GM18508 (cell line): Measurements from ENCODE around the gene KITLG.
"Not testable (repeated sequence)": the region's sequence is repeated elsewhere in the genome, so short reads cannot be mapped to it uniquely, and the experiment has no call there.

Source experiments
- ATAC-seq: cut with Tn5 transposase; IDR thresholded peaks from one replicate; pipeline ENCODE4 v1.9.1; 2021; ENCODE audit warnings: moderate number of reproducible peaks; ENCODE audit not compliant: insufficient read depth, unreplicated experiment

The KITLG gene

GRCh38 chr12:88546226-88546625 is 34.0 kb downstream of the KITLG start:
- no peak for ATAC-seq

DNA sequence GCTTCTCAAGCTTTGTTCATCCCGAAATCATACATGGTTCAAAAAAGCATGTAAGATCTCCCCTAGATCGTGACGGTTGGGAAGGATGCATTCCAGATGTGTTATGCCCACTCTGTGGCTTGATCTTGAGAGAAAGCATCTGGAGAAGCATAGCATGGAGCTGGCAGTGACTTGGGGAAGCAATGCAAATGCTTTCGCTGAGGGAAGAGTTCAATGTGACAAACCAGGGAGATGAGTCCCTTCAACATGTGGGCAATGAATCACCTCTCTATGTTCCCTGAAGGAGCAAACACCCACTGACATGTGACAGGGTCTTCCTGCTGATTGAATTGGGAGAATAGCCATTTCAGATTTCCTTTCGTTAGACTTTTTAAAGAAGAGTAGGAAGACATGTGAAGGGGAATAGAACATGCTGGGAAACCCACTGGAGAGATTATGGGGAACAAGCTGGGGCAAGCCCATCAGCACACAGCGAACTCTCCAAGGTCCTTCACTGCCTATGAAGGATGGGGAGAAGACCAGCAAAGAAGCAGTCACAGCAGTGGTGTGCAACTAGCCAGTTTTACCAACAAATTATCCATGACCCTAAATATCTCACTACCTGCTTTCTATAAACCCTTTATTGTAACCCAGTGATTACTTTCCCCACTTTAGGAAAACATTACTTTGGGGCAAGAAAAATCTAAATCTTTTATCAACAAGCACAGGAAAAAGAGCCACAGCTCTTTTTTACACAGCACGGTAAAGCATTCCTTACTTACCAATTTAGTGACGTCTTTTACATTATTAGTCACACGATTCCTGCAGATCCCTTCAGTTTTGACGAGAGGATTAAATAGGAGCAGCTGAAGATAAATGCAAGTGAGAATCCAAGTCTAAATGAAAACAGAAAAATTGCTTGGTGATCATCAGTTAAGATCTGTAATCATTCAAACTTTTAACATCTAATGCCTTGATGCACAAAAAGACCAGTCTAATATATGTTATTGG is 35.0 kb downstream of the KITLG start:
- no peak for ATAC-seq

- no peak for ATAC-seq
Measured at GRCh38 chr12:88539893-88540292, 40.4 kb downstream of the KITLG start.

GRCh38 chr12:88538697-88539096 is 41.6 kb downstream of the KITLG start:
- ATAC-seq, result no peak

DNA sequence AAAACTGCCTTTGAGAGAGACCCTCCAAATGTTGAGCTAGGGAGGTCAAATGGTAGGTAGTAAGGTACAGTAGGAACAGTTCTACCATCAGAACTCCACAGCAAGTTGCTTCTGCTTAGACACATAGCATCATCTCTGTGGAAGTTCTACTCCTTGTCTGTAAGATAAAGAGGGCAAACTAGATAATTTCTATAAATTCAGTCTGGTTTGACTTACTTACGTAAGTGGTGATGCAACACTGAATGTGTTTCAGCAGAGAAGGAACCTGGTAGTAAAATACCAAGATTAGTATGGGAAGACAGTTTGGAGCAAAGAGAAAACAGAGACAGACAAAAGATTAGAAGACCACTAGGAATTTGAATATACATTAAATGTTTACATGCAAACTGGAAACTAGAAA is 42.0 kb downstream of the KITLG start:
- no peak for ATAC-seq

GRCh38 chr12:88530868-88531267 is 49.4 kb downstream of the KITLG start:
- no peak for ATAC-seq

DNA sequence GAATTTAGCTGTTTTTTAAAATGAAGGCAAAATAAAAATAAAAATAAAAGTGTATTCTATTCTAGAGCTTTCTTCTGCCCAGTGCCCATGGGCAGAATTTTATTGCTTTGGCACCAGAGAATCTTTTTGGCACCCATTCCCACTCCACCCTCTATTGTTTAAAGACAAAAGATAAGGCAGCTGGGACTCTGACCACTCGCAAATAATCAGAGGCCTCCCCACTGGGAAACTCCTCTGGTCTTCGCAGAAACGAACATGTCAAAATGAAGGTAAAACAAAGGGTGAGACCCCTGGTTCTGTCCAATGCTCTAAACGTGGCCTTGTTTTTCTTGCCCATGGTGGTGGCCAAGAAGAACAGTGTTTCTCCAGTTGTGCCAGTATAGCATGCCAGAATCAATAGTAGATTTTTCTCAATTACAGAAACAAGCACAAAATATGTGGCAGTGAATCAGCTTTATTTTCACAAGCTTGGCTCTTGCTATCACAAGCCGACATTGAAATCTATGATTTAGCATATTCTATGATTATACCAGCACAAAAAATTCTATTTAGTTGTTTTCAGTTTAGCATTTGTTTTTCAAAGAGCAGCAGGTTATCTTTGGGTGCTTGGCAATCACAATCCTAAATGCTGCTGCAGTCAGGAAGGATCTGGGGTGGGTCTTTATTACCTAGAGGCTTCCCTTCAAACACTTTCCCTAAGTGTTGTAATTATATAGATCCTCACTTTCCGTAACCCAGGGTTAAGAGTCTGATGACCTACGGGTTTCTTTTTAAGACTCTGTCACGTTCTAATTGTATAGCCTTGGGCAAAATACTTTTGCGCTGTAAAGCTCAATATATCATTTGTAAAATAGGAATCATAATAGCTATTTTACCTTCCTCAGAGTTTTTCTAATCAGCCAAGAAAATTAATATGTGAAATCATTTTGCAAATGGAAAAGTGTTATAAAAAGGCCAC is 50.5 kb downstream of the KITLG start:
- ATAC-seq, result no peak

GRCh38 chr12:88522961-88523360 is 57.3 kb downstream of the KITLG start:
- no peak for ATAC-seq

DNA sequence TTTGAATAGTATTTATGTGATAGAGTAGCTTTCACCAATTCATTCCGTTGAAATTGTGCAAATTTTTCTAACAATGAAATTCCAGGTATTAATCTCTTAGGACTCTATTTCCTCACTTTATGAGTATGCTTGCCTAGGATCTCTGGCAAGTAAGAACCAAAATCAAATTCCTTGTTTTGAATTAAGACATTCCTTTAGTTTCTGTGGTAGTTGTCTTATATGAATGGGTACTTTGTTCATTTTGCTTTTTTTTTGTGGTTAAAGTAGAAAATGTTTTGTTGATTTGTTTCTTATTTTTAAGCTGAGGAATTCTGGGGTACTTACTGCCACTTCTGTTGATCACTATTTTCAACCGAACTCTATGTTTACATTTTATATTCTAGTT is 59.8 kb downstream of the KITLG start:
- no peak for ATAC-seq

GRCh38 chr12:88519802-88520435 is 60.4 kb downstream of the KITLG start:
- ATAC-seq, result no peak

DNA sequence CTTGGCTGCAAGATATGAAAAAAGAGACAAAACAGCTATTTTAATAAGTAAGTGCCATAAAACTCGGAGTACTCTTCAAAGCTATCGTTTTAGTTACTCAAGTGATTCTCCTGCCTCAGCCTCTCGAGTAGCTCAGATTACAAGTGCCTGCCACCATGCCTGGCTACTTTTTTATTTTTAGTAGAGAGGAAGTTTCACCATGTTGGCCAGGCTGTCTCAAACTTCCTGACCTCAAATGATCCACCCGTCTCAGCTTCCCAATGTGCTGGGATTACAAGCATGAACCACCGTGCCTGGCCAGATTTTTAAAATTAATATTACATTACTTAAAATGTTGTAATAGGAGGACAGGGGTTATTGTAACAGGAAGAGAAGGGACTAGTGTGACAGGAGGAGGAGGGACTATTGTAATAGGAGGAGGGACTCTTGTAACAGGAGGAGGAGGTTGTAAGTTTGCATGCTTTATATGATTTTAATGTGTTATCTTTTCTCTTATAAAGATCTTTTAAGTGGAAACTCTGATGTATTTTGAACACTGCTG is 61.3 kb downstream of the KITLG start:
- ATAC-seq, result no peak

DNA sequence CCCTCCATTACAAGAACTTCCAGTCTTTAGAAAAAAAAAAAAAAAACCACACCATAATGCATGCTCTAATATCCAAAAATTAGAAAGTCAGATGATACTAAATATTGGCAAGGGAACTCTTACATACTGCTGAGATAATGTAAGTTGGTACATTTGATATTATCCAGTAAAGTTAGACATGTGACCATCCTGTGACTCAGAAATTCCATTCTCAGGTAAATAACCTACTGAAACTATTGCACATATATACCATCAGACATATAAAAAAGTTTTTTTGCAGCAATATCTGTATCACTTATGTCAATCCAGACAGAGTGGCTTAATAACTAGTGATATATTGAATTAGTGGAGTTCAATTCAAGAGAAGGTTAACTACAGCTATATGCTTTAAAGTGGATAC is 63.5 kb downstream of the KITLG start:
- no peak for ATAC-seq

DNA sequence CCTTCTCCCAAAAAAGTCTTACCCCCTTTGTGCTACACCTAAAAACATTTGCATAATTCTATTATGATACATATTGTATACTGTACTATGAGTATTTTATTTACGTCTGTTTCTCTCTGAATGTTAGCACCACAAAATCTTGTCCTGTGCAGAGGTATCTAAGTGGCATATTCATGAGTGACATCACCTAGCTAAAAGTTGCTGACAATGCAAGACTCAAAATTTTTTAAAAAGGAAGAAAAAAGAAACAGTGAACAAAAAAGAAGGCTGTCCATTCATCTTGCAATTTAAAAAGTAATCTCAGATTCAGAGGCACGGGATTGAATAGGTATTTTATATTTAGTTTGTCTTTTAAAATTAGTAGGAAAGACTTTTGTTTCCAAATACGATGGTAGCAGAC is 69.4 kb downstream of the KITLG start:
- ATAC-seq, result no peak

DNA sequence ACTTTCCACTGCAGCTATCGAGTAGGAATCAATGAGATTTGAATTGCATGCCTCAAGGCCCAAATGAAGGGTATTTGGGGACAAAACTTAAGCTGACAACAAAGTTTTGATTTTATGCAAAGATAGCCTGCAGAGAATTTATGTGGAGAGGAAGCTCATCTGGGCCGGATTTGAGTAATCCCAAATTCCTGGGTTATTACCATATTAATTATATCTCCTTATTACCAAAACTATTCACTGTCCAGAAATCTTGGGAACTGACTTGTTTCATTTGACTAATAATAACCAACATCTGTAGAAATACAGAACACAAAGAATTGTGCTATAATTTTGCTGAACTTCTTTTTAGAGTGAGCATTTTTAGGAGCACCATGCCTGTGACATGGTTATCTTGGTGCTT is 70.4 kb downstream of the KITLG start:
- no peak for ATAC-seq

DNA sequence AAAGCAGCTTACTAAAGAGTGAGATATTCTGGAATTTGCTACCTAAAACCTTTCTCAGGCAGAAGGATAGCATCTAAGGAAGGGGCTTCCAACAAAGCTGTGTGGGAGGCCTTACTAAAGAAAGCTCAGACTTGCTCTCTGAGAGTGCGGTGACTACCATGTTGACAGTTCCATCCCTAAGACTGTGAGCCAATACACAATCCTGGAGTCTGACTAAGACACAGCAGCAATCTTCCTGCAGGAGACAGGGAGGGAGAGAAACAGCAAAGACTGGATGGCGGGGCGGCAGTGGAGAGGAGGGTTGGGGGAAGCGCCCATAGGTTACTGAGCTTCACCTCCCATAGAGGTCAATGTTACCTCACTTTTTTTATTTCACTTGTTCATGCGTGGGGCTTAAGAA is 70.9 kb downstream of the KITLG start:
- ATAC-seq, result no peak

GRCh38 chr12:88507851-88508250 is 72.4 kb downstream of the KITLG start:
- not testable (repeated sequence) for ATAC-seq

GRCh38 chr12:88507270-88507669 is 73.0 kb downstream of the KITLG start:
- ATAC-seq, result no peak

GRCh38 chr12:88505696-88506095 is 74.6 kb downstream of the KITLG start:
- no peak for ATAC-seq

DNA sequence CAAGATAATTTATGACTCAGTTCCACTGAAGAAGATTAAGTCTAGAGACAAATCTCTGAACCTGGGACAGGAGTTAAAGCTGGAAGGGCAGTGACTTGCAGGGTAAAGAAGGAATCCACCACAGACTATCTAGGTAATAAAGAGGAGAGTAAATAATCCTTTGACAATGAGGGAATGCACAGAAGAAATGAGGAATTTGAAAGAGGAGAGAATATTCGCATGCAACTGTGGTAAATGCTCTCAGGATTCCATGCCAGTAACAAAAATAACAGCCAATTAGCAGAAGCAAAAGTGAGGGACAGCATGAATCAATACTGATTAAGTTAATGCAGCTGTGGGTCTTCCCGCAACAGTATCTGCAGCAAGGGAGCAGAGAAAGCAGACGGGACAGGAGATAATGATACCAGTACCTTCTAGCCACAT is 77.0 kb downstream of the KITLG start:
- no peak for ATAC-seq
